ENCODE measurements around the gene CARMIL1.

GRCh38 chr6:25481267-25481666, 202.1 kb downstream of the CARMIL1 start:
- TF ChIP-seq REST (tag by site-specific recombination; IDR thresholded peaks at IDR 0.05) (no peak), ZNF18 (tag by site-specific recombination; IDR thresholded peaks at IDR 0.05) (no peak), CTCF (tag by site-specific recombination; IDR thresholded peaks at IDR 0.05) (no peak), ZNF2 (tag by site-specific recombination; IDR thresholded peaks at IDR 0.05) (no peak)
